NCI-H1048 (cell line): Measurements from ENCODE around the gene TMEM214.

ENCODE experiments used
- DNase-seq: peaks from one replicate; lab custom pipeline; 2025; lab: John Stamatoyannopoulos, UW

Gene TMEM214

GRCh38 chr2:27040282-27040681 is 7.5 kb downstream of the TMEM214 start:
- no peak for DNase-seq

GRCh38 chr2:27041752-27042151 is 9.0 kb downstream of the TMEM214 start:
- DNase-seq: no peak

GRCh38 chr2:27042159-27042661 is 9.4 kb downstream of the TMEM214 start:
- no peak for DNase-seq

DNA sequence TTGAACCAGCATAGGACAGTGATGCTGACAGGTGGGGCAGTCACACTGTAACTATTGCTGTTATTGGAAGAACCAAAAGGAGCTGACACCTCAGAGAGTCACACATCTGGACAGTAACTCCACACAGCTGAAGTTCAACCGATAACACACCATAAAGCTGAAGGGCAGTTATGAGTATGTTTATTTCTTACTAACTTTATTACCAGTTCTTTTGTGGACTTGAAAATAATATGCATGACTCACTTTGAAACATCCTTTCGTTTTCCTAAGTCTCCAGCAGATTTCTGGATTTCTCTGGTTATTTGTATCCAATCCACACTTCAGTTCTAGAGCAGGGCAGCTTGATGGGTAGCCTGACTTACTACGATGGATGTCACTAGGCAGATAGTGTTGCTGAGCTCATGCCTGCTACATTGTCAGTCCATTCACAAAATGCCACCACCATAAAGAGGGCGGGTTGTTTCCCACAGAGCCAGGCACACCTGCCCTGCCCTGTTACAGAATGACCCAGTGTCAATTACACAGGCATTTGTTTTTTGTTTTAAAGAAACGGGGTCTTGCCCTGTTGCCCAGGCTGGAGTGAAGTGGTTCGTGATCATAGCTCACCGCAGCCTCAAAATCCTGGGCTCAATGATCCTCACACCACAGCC is 10.3 kb downstream of the TMEM214 start:
- no peak for DNase-seq

DNA sequence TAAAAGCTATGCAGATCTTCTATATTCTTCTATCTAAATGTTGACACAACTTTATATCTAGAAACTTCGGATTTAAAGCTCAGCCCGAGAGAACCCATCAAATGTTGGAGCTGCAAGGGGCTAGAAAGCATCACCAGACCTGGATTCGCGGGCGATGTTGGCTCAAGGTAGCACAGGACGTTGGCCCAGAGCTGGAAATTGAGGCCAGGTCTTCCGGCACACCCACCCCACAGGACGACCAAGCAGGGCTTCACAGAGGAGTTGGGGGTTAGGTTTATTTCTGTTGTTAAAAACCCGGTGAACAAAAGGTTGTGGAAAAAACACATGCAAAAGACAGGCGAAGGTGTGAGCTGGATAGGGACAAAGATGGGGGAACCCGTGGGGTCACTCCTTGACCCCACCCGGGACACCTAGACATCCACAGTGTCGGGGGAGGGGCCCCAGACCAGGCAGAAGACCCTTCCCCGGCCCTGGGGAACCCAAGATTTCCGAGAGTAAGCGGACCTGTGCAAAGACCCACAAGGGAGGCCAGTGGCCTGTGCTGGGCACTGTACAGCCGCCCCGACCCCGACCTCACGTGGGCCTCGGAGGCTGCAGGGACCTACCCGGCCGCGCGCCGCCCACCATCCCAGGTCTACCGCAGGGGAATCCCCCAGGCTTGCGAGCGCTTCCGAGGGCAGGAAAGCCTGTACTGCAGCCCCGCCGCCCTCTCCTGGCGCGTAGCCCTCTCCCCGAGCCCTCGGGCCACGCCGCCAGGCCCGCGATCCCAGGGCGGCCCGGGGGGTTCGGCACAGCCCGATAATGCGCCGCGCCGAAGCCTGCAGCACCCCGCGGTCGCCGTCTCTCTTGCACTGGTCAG is 16.9 kb downstream of the TMEM214 start:
- DNase-seq: no peak

- DNase-seq: peak; percentile 83
Measured at GRCh38 chr2:27050281-27050995, 17.7 kb downstream of the TMEM214 start.

- peak; percentile 82 for DNase-seq
Measured at GRCh38 chr2:27050996-27051901, 18.5 kb downstream of the TMEM214 start, which contains the start of gene AGBL5. AGBL5 (plus strand) TSS chr2:27051668; CDS start chr2:27052959, 1,291 bp downstream.

DNA sequence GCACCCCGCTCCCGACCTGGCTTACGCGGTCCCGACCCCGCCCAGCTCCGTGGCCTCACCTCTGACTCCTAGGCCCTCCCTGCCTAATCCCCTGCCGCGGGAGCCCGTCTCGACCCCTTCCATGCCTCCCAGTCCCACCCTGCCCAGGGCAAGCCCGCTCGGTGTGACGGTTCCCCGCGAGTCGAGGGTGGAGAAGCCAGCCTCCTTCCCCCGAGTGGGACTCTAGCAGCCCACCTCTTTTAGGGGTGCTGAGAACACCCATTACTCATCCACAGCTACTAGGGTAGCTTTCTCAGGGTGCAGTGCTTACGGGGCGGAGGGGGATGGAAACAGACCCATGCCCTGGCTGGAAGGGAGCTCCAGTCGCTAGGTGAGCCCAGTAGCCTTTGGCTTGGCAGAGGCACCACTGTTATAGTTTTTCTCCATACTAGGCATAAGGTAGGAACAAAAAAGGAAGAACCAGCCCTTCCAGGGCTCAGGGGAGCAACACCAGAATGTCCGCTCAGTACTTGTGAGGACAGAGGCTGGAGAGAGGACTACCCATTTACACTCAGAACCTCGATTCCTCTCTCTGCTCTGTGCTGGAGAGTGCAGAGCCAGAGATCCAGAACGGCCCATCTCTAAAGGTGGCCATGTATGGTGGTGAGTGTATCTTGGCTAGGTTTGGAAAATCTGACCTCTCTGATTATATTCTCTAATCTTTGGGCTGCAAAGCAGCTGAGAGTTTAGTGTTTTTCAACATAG is 19.3 kb downstream of the TMEM214 start:
- DNase-seq: no peak

DNA sequence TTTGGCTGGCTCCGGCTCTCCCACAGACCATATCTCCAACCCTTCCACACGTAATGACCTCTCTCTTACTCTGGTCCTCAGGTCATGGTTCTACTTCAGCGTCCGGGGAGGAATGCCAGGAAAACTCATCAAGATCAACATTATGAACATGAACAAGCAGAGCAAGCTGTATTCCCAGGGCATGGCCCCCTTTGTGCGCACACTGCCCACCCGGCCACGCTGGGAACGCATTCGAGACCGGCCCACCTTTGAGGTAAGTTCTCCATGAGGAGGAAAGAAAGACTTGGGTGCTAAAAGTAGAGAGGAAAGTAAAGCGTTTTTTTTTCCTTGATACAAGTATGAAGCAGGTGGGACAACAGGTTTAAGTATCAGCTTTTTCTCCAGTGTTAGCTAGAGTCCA is 20.6 kb downstream of the TMEM214 start:
- no peak for DNase-seq

DNA sequence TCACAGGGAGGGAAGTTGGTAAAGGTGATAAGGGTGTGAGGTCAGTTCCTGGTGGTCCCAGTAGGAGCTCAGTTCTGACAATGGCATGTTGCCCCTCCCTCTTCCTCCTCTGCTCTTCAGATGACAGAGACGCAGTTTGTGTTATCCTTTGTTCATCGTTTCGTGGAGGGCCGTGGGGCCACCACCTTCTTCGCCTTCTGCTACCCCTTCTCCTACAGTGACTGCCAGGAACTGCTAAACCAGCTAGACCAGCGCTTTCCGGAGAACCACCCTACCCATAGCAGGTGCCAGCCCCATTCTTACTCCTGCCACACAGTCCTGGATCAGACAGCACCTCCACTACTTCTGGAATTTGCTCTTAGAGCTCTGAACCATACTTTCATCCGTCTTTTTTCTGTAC is 21.0 kb downstream of the TMEM214 start:
- DNase-seq: no peak

GRCh38 chr2:27054721-27055120 is 22.0 kb downstream of the TMEM214 start:
- no peak for DNase-seq

DNA sequence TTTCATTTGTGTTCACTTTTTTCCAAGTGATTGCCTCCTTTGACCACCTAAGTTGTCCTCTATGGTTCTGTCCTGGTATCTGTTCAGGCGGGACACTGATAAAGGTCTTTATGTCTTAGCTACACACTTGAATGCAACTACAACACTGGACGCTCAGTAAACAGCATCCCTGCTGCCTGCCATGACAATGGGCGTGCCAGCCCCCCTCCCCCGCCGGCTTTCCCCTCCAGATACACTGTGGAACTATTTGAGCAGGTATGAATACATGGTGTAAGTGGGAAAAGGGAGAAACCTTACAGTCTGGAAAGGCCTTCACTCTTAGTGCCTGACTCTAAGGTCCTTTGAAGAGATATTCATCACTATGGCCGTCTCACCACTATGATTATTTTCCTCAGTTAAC is 24.4 kb downstream of the TMEM214 start:
- DNase-seq: no peak

GRCh38 chr2:27058210-27058609 is 25.4 kb downstream of the TMEM214 start:
- DNase-seq: no peak

- no peak for DNase-seq
Measured at GRCh38 chr2:27059141-27059820, 26.5 kb downstream of the TMEM214 start.

DNA sequence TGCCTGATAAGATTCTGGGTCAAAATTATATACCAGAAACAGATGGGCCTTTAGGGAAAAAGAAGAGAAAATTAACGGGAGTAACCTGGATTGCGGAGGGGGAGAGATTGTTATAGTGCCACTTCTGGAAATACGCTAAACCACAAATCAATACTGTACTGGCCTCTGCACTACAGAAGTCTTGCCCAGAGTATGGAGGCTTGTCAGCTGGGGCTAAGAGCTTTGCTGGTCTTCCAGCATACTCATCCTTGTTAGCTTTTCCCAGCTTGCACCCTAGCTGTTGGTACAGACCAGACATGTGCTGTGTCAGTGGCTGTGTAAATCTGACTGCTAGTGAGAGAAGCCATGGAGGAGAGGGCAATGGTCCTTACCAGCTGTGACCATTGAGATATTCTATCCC is 27.6 kb downstream of the TMEM214 start:
- no peak for DNase-seq

- no peak for DNase-seq
Measured at GRCh38 chr2:27065128-27065527, 32.4 kb downstream of the TMEM214 start.

DNA sequence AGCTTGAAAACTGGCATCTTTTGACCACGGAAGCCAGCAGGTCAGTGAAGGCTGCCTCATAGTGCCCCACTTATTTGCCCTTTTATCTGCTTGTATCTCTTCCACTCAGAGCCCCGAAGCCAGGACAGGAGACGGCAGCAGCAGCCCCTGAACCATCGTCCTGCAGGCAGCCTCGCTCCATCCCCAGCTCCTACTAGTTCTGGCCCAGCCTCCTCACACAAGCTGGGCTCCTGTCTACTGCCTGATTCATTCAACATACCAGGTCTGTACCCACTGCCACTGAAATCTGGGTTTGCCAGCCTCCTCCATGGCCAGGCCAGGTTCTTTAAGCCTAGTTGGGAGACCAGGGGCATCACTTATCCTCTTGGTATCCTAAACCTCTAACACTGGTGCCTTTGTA is 34.6 kb downstream of the TMEM214 start:
- no peak for DNase-seq

DNA sequence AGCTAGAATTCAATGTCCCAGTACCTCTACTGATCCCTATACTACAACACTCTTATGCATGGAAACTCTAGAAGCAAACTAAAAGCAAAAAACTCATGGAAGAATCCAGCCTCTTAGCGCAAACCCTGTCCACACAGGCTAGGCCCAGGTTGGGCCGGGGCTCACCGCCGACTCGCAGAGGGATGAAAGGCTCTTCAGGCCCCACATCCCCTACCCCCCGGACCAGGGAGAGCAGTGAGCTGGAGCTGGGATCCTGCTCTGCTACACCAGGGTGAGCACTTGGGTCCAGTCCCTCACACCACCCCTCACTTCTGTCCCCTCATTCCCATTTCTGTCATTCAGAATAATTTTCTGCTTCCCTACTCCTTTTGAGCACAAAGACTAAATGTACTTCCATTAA is 36.7 kb downstream of the TMEM214 start:
- DNase-seq: no peak

DNA sequence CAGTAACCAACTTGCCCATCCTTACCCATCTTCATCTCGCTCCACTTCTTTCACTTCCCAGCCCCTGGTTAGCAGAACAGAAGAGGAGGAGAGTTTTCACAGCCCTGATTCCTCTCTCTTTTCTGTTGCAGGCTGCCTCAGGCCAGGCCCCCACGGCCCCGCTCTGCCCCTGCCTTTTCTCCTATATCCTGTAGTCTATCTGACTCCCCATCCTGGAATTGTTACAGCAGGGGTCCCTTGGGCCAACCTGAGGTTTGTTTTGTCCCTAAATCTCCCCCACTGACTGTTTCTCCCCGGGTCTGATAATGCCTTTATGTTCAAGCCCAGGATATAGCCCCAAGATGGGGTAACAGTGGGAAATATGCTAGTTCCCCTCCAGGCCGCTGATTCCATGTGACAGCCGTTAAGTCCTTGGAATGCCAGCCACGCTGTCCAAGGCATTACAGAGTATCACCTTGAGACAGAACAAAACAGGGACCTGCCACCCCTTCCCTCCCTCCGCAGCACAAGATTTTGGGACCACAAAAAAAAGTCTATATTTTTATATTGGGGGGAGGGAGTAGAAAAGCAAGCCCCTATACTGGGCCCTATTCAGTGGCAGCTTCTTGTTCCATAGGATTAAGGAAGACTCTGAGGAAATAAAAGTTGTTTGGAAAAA is 37.3 kb downstream of the TMEM214 start:
- no peak for DNase-seq
